PC-9 (cell line): Measurements from ENCODE around the gene EPHB2. TPM values are rescaled to one million over a fixed set of nuclear protein-coding genes. Genes with fewer than 3 reads are reported as not detected.

Experiments
- BruUV-seq: library from RNA; stranded (reverse); fragments of 400-500 nt; replicated peaks from 2 replicates; lab custom pipeline; 2021; lab: Mats Ljungman, UMichigan
- CTCF ChIA-PET: fragments of 300-600 bp; sonication (Branson Sonifier 250); formaldehyde crosslinking; loops from one replicate; lab custom pipeline; 2022; ENCODE audit warnings: antibody characterized with exemption; lab: Charles Lee
- POLR2A ChIA-PET: fragments of 300-600 bp; sonication (Branson Sonifier 250); formaldehyde crosslinking; loops from one replicate; lab custom pipeline; 2022; ENCODE audit warnings: antibody characterized with exemption; ENCODE audit not compliant: unreplicated experiment; lab: Charles Lee
- DNase-seq, 2 experiments: peaks; one replicate each; pipeline versions ENCODE4 v3.0.0 to v3.0.0-alpha.2; 2015 to 2022; ENCODE audit warnings: mixed read lengths in 1 of 2
- H2AFZ ChIP-seq: fragments of 200-600 bp; sonication (generic); 2 replicates; pipeline ENCODE4 v1.8.1; 2017; ENCODE audit warnings: antibody characterized with exemption
- H3F3A ChIP-seq: fragments of 200-600 bp; sonication (generic); 2 replicates; pipeline ENCODE4 v1.8.1; 2017; ENCODE audit warnings: antibody characterized with exemption, mild to moderate bottlenecking, low read depth; ENCODE audit not compliant: insufficient read depth
- H3K27ac ChIP-seq: fragments of 200-600 bp; sonication (generic); 2 replicates; pipeline ENCODE4 v1.6.1; 2016; ENCODE audit warnings: mixed run types
- H3K27me3 ChIP-seq: fragments of 200-600 bp; sonication (generic); 2 replicates; pipeline ENCODE4 v1.6.1; 2016; ENCODE audit warnings: low read depth, mixed run types; ENCODE audit not compliant: insufficient read depth
- H3K36me3 ChIP-seq: fragments of 200-600 bp; sonication (generic); 2 replicates; pipeline ENCODE4 v1.6.1; 2016; ENCODE audit warnings: low read depth, mixed run types
- H3K4me1 ChIP-seq: fragments of 200-600 bp; sonication (generic); replicated peaks from 2 replicates; pipeline ENCODE4 v1.6.1; 2016; ENCODE audit warnings: mixed run types; ENCODE audit not compliant: insufficient read depth
- H3K4me2 ChIP-seq: fragments of 200-600 bp; sonication (generic); 2 replicates; pipeline ENCODE4 v1.6.1; 2017; ENCODE audit warnings: mixed run types
- H3K4me3 ChIP-seq: fragments of 200-600 bp; sonication (generic); 2 replicates; pipeline ENCODE4 v1.6.1; 2016; ENCODE audit warnings: mixed run types
- H3K79me2 ChIP-seq: fragments of 200-600 bp; sonication (generic); 2 replicates; pipeline ENCODE4 v1.6.1; 2017; ENCODE audit warnings: low read depth, mixed run types
- H3K9me2 ChIP-seq: fragments of 200-600 bp; sonication (generic); 2 replicates; pipeline ENCODE4 v1.8.1; 2017; ENCODE audit warnings: mild to moderate bottlenecking; ENCODE audit not compliant: insufficient read depth
- H3K9me3 ChIP-seq: fragments of 200-600 bp; sonication (generic); 2 replicates; pipeline ENCODE4 v1.8.1; 2016; ENCODE audit warnings: low read depth; ENCODE audit not compliant: insufficient read depth
- H4K20me1 ChIP-seq: fragments of 200-600 bp; sonication (generic); 2 replicates; pipeline ENCODE4 v1.8.1; 2017; ENCODE audit not compliant: insufficient read depth
- CTCF ChIP-seq: fragments of 200-600 bp; sonication (generic); conservative IDR thresholded peaks from 2 replicates; pipeline ENCODE4 v1.6.1; 2017; ENCODE audit warnings: mixed run types, antibody characterized with exemption, mild to moderate bottlenecking, moderate library complexity
- EZH2 ChIP-seq: fragments of 200-600 bp; sonication (generic); IDR thresholded peaks from 2 replicates; pipeline ENCODE4 v1.8.0; 2017; ENCODE audit warnings: antibody characterized with exemption, low read depth
- intact Hi-C: fragments of 100-400 bp; cut with micrococcal nuclease; formaldehyde crosslinking; loops from one replicate; pipeline ENCODE4 v1.10.0; 2022; ENCODE audit not compliant: unreplicated experiment
- total RNA-seq: library from RNA; stranded (reverse); gene quantifications from 2 replicates; pipeline ENCODE4 v1.2.3, GENCODE V29; 2021

EPHB2 gene
- total RNA-seq, 1 experiment from 2014 or later, result 26.7 TPM

- no TSS peak for BruUV-seq
- no peaks in the 10 kb centered on the region for H3K9me2 ChIP-seq
- DNase-seq, result peak in 1 of 2 experiments; percentile 48
- intact Hi-C loops, result loop anchor here (2.0 kb wide), 1 partner anchor 23 kb away; no protein-coding TSS in a partner anchor
- no peaks in the 10 kb centered on the region for H3K9me3 ChIP-seq
- no peak overlapping the region for H3K27ac ChIP-seq
- H3K4me1 ChIP-seq, result peaks cover 14% of the 10 kb centered on the region
- H3K79me2 ChIP-seq, result no peaks in the 10 kb centered on the region
- H3K4me2 ChIP-seq, result no peak overlapping the region
- H3K4me3 ChIP-seq, result no peak overlapping the region
- ChIA-PET CTCF (no interaction called here), POLR2A (interaction anchor here (0.7 kb wide), 1 partner anchor 23 kb away, joined by 3 read pairs; no protein-coding TSS in a partner anchor)
- H4K20me1 ChIP-seq, result no peaks in the 10 kb centered on the region
- no peaks in the 10 kb centered on the region for H3K36me3 ChIP-seq
- no peak overlapping the region for H2AFZ ChIP-seq
- no peaks in the 10 kb centered on the region for H3F3A ChIP-seq
- no peaks in the 10 kb centered on the region for H3K27me3 ChIP-seq
- no peak for TF ChIP-seq CTCF
- TF ChIP-seq EZH2, result no peak
Measured at GRCh38 chr1:22803833-22804232, 93.2 kb downstream of the EPHB2 start.

GRCh38 chr1:22804406-22804805 is 93.8 kb downstream of the EPHB2 start:
- no peak for TF ChIP-seq EZH2
- TF ChIP-seq CTCF, result no peak
- Histone ChIP-seq H3K36me3 (no peaks in the 10 kb centered on the region), H3K79me2 (no peaks in the 10 kb centered on the region), H2AFZ (no peak overlapping the region), H3F3A (no peaks in the 10 kb centered on the region), H3K4me2 (no peak overlapping the region), H3K9me3 (no peaks in the 10 kb centered on the region), H4K20me1 (no peaks in the 10 kb centered on the region), H3K27me3 (no peaks in the 10 kb centered on the region), H3K27ac (no peak overlapping the region), H3K4me1 (peaks cover 14% of the 10 kb centered on the region), H3K9me2 (no peaks in the 10 kb centered on the region), H3K4me3 (no peak overlapping the region)
- DNase-seq, result no peak
- POLR2A ChIA-PET, result interaction anchor here (0.7 kb wide), 1 partner anchor 22 kb away, joined by 3 read pairs; no protein-coding TSS in a partner anchor
- no TSS peak for BruUV-seq
- intact Hi-C loops, result loop anchor here (2.0 kb wide), 1 partner anchor 22 kb away; no protein-coding TSS in a partner anchor
- CTCF ChIA-PET, result no interaction called here

- BruUV-seq, result no TSS peak
- H3K36me3 ChIP-seq, result no peaks in the 10 kb centered on the region
- no peaks in the 10 kb centered on the region for H3K9me3 ChIP-seq
- ChIA-PET CTCF (no interaction called here), POLR2A (no interaction called here)
- no peaks in the 10 kb centered on the region for H4K20me1 ChIP-seq
- H3K4me3 ChIP-seq, result no peak overlapping the region
- H3K27ac ChIP-seq, result no peak overlapping the region
- DNase-seq, result no peak
- H2AFZ ChIP-seq, result no peak overlapping the region
- H3F3A ChIP-seq, result no peaks in the 10 kb centered on the region
- peaks cover 14% of the 10 kb centered on the region for H3K4me1 ChIP-seq
- TF ChIP-seq EZH2, result no peak
- no peak for TF ChIP-seq CTCF
- H3K9me2 ChIP-seq, result no peaks in the 10 kb centered on the region
- intact Hi-C loops, result loop anchor here (2.0 kb wide), 1 partner anchor 22 kb away; no protein-coding TSS in a partner anchor
- no peaks in the 10 kb centered on the region for H3K27me3 ChIP-seq
- no peaks in the 10 kb centered on the region for H3K79me2 ChIP-seq
- H3K4me2 ChIP-seq, result peak overlapping the region; percentile 23; the same call in 1 of the 2 replicates
Measured at GRCh38 chr1:22804969-22805671, 94.5 kb downstream of the EPHB2 start.
